ENCODE data around the gene SLC24A3.

SLC24A3 gene

DNA sequence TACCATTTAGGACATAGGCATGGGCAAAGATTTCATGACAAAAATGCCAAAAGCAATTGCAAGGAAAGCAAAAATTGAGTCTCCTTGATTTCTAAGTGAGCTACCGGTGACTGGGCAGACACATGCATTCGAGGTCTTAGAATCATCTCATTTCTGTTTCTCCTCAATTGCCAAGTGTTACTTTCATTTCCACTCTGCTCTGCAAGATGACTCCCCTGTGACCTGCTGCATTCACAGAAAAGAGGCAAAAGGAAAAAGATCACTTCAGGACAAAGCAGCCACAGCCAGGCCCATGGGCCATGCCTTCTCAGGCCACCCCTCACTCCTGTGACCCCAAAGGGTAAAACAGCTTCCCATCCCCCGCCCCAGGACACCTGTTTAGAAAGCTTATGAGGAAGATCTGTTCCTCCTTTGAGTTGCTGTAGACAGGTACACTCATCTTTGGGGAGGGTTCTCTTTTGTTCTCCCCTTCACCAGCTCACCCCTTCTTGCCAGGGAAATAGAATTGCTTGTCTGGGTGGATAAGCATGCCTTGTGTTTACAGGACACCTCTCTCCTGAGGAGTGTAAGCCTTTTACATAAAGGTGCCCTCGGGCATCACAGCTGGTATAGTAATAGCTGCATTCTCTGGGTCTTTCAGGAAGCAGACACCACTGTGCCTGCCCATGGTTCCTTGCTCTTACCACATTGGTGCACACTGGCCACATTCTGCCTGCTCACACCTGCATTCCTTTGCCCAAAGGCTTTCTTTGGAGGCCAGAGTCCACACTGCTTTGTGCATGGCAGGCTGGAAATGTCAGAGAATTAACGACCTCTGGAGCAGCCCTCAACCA, 105.0 kb downstream of the SLC24A3 start:
- no peak for TF ChIP-seq POU6F1 (CRISPR knock-in tag; IDR thresholded peaks at IDR 0.05; ENCODE audit: borderline replicate concordance, low read depth)
- no peak for TF ChIP-seq TOX (CRISPR knock-in tag; IDR thresholded peaks at IDR 0.05; ENCODE audit: borderline replicate concordance)
- no peak for TF ChIP-seq ZFP30 (CRISPR knock-in tag; IDR thresholded peaks at IDR 0.05)
- no peak for TF ChIP-seq PPARA (CRISPR knock-in tag; IDR thresholded peaks at IDR 0.05; ENCODE audit: borderline replicate concordance)
- TF ChIP-seq ZFP3 (CRISPR knock-in tag; IDR thresholded peaks at IDR 0.05), result no peak
- TF ChIP-seq TCF4 (CRISPR knock-in tag; IDR thresholded peaks at IDR 0.05; ENCODE audit: borderline replicate concordance), result no peak
- no peak for ATAC-seq

- no peak for ATAC-seq
Measured at GRCh38 chr20:19318610-19319009, 106.2 kb downstream of the SLC24A3 start.

DNA sequence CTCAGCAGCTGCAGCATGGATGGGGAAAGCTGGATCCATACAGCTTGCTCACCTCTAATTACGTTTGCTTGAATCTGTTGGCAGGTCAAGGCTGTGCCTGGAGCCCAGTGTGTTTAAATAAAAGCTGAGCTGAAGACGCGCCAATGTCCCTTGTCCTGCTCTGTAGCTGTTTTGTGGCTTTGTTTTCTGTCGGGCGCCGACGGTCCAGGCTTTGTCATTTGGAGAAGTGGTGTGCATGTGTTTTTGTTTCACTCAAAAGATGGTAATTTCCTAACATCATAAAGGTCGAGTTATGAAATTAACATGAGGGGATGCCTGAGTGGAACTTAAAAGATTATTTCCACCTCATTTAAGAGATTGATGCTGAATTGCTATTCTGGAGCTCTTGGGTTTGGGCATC, 107.6 kb downstream of the SLC24A3 start:
- ATAC-seq, result no peak
- TF ChIP-seq RARB (CRISPR knock-in tag; IDR thresholded peaks at IDR 0.05), result no peak

More at GRCh38 chr20:19318610-19319009, 106.2 kb downstream of the SLC24A3 start:
- no peak for TF ChIP-seq PPARA (CRISPR knock-in tag; IDR thresholded peaks at IDR 0.05; ENCODE audit: borderline replicate concordance)
- no peak for TF ChIP-seq TOX (CRISPR knock-in tag; IDR thresholded peaks at IDR 0.05; ENCODE audit: borderline replicate concordance)
- no peak for TF ChIP-seq ZFP3 (CRISPR knock-in tag; IDR thresholded peaks at IDR 0.05)
- TF ChIP-seq ZNF8 (CRISPR knock-in tag; IDR thresholded peaks at IDR 0.05), result no peak
- TF ChIP-seq TCF4 (CRISPR knock-in tag; IDR thresholded peaks at IDR 0.05; ENCODE audit: borderline replicate concordance), result no peak
- no peak for TF ChIP-seq SNAI2 (CRISPR knock-in tag; IDR thresholded peaks at IDR 0.05)

DNA sequence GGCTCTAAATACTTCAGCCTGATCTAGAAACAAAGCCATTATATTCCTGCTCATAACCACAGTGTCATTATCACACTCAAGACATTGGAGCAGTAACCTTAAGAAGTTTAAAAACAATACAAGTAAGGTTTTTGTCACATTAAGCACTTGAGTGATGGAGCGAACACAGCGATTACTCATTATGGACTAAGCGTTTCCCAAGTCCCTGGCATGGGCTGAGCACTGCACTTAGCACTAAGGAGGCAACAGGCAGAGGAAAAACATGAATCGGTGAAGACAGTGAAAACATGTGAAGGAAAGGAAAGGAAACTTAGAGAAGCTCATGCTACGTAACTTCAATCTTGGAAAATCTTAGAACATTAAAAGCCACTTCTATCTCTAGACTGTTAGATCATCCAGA, 108.7 kb downstream of the SLC24A3 start:
- TF ChIP-seq CSRNP3 (CRISPR knock-in tag; IDR thresholded peaks at IDR 0.05) (no peak), ZC3H10 (CRISPR knock-in tag; IDR thresholded peaks at IDR 0.05) (no peak), PATZ1 (CRISPR knock-in tag; IDR thresholded peaks at IDR 0.05; ENCODE audit: borderline replicate concordance) (no peak), TCF4 (CRISPR knock-in tag; IDR thresholded peaks at IDR 0.05; ENCODE audit: borderline replicate concordance) (no peak), ZNF565 (CRISPR knock-in tag; conservative IDR thresholded peaks at IDR 0.05; ENCODE audit: low read depth) (no peak), BACH2 (CRISPR knock-in tag; IDR thresholded peaks at IDR 0.05; ENCODE audit: borderline replicate concordance) (no peak), GLIS3 (CRISPR knock-in tag; IDR thresholded peaks at IDR 0.05) (no peak), ZFP30 (CRISPR knock-in tag; IDR thresholded peaks at IDR 0.05) (no peak), ESRRG (CRISPR knock-in tag; IDR thresholded peaks at IDR 0.05) (no peak)
- TF ChIP-seq, protein P1, sequence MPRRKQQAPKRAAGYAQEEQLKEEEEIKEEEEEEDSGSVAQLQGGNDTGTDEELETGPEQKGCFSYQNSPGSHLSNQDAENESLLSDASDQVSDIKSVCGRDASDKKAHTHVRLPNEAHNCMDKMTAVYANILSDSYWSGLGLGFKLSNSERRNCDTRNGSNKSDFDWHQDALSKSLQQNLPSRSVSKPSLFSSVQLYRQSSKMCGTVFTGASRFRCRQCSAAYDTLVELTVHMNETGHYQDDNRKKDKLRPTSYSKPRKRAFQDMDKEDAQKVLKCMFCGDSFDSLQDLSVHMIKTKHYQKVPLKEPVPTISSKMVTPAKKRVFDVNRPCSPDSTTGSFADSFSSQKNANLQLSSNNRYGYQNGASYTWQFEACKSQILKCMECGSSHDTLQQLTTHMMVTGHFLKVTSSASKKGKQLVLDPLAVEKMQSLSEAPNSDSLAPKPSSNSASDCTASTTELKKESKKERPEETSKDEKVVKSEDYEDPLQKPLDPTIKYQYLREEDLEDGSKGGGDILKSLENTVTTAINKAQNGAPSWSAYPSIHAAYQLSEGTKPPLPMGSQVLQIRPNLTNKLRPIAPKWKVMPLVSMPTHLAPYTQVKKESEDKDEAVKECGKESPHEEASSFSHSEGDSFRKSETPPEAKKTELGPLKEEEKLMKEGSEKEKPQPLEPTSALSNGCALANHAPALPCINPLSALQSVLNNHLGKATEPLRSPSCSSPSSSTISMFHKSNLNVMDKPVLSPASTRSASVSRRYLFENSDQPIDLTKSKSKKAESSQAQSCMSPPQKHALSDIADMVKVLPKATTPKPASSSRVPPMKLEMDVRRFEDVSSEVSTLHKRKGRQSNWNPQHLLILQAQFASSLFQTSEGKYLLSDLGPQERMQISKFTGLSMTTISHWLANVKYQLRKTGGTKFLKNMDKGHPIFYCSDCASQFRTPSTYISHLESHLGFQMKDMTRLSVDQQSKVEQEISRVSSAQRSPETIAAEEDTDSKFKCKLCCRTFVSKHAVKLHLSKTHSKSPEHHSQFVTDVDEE (CRISPR knock-in tag; IDR thresholded peaks at IDR 0.05), result no peak
- no peak for ATAC-seq
